Gastroesophageal sphincter (tissue), 4 donors: Measurements from ENCODE around the gene GSTK1. TPM values are rescaled to one million over a fixed set of nuclear protein-coding genes. Genes with fewer than 3 reads are reported as not detected.
"Not testable (repeated sequence)": the region's sequence is repeated elsewhere in the genome, so short reads cannot be mapped to it uniquely, and the experiment has no call there.

ENCODE experiments used
- ATAC-seq: fragments of 150-250 bp; one replicate; pipeline ENCODE4 v1.9.1; 2016; ENCODE audit warnings: mild to moderate bottlenecking, moderate library complexity
- H3K27ac ChIP-seq, 4 donors: fragments of 200-600 bp; sonication (generic) in 3 of 4; 1 replicate in 3 of 4; 2 replicates in 1 of 4; pipeline ENCODE4 v1.5.1; 2016 to 2019
- H3K27me3 ChIP-seq: fragments of 200-600 bp; sonication (generic); one replicate; pipeline ENCODE4 v1.5.1; 2019
- H3K36me3 ChIP-seq, 2 donors: fragments of 200-600 bp; sonication (generic); one replicate each; pipeline ENCODE4 v1.5.1; 2019; ENCODE audit warnings: control low read depth in 1 of 2
- H3K4me1 ChIP-seq, 3 donors: fragments of 200-600 bp; sonication (generic); 1 replicate in 2 of 3; 2 replicates in 1 of 3; pipeline ENCODE4 v1.5.1; 2016 to 2019; ENCODE audit warnings: control low read depth in 2 of 3
- H3K4me3 ChIP-seq, 2 donors: fragments of 200-600 bp; sonication (generic); one replicate each; pipeline ENCODE4 v1.5.1; 2019; ENCODE audit warnings: mild to moderate bottlenecking in 1 of 2, moderate library complexity in 1 of 2
- H3K9me3 ChIP-seq, 3 donors: fragments of 200-600 bp; sonication (generic); one replicate each; pipeline ENCODE4 v1.5.1; 2017 to 2019; ENCODE audit warnings: control low read depth in 2 of 3
- EP300 ChIP-seq: sonication (generic); formaldehyde crosslinking; IDR thresholded peaks from one replicate; pipeline ENCODE4 v1.6.1; 2017; ENCODE audit warnings: antibody characterized with exemption, mild to moderate bottlenecking
- POLR2A ChIP-seq, 2 donors: fragments of 450-650 bp; IDR thresholded peaks; one replicate each; pipeline ENCODE4 v1.6.1; 2017; ENCODE audit warnings: antibody characterized with exemption in 2 of 2, mild to moderate bottlenecking in 2 of 2, moderate library complexity in 1 of 2
- POLR2AphosphoS5 ChIP-seq: sonication (generic); formaldehyde crosslinking; IDR thresholded peaks from one replicate; pipeline ENCODE4 v1.6.1; 2017; ENCODE audit warnings: antibody characterized with exemption
- WGBS, 2 donors: methylation state at CpG; one replicate each; pipeline ENCODE4 v1.1.5; 2018; ENCODE audit warnings: low coverage in 1 of 2; 5-methylcytosine and 5-hydroxymethylcytosine counted together
- total RNA-seq, 4 donors: library from RNA; depleted of rRNA; stranded (reverse); fragments of >200 nt; gene quantifications; one replicate each; pipeline ENCODE4 v1.1.0, GENCODE V29; 2016
- TF ChIP-seq, protein P1 (sequence below), 4 experiments: fragments of 200-600 bp in 2 of 4; fragments of 450-650 bp in 2 of 4; sonication (generic) in 1 of 4; IDR thresholded peaks; one replicate each; pipeline ENCODE4 v1.5.1; 2017 to 2019; ENCODE audit warnings: antibody characterized with exemption in 4 of 4, mild to moderate bottlenecking in 2 of 4, moderate library complexity in 2 of 4

The GSTK1 gene
- total RNA-seq, 4 donors from 2014 or later: 98.1 to 128 (median 120) TPM

- Histone ChIP-seq H3K27me3 (no peaks in the 10 kb centered on the region), H3K36me3 (peaks cover 0 to 7% of the 10 kb centered on the region in 2 donors), H3K9me3 (no peaks in the 10 kb centered on the region), H3K4me3 (no peak overlapping the region), H3K27ac (no peak overlapping the region), H3K4me1 (peaks cover 0 to 33% (median 15%) of the 10 kb centered on the region in 3 donors)
- TF ChIP-seq EP300 (no peak), POLR2AphosphoS5 (no peak), POLR2A (IDR thresholded peaks at IDR 0.05) (no peak)
- TF ChIP-seq, protein P1, sequence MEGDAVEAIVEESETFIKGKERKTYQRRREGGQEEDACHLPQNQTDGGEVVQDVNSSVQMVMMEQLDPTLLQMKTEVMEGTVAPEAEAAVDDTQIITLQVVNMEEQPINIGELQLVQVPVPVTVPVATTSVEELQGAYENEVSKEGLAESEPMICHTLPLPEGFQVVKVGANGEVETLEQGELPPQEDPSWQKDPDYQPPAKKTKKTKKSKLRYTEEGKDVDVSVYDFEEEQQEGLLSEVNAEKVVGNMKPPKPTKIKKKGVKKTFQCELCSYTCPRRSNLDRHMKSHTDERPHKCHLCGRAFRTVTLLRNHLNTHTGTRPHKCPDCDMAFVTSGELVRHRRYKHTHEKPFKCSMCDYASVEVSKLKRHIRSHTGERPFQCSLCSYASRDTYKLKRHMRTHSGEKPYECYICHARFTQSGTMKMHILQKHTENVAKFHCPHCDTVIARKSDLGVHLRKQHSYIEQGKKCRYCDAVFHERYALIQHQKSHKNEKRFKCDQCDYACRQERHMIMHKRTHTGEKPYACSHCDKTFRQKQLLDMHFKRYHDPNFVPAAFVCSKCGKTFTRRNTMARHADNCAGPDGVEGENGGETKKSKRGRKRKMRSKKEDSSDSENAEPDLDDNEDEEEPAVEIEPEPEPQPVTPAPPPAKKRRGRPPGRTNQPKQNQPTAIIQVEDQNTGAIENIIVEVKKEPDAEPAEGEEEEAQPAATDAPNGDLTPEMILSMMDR (IDR thresholded peaks at IDR 0.05): no peak
- 82 to 100% methylated on average over 1 of the region's 1 CpG for WGBS, 2 donors
- no peak for ATAC-seq
Measured at GRCh38 chr7:143261901-143262300, 1.3 kb upstream of the GSTK1 start.

DNA sequence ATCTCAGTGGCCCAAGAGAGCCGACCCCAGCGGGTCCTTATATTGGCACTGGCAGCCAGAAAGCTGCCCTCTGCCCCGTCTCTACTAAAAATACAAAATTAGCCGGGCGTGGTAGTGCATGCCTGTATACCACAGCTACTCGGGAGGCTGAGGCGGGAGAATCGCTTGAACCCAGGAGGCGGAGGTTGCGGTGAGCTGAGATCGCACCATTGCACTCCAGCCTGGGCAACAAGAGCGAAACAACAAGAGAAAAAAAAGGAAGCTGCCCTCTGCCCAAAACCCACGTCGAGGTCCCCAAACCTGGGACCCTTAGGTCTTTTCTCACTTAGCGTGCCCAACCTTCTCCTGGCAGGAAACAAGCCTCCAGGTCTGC is 941 bp downstream of the GSTK1 start:
- WGBS, 2 donors: 37% methylated on average over 6 of the region's 15 CpGs; no CpG with 5 or more reads in 1 of the 2 donors
- H3K27me3 ChIP-seq, ATAC-seq, H3K9me3 ChIP-seq: not testable (repeated sequence)
- peaks cover 0 to 33% (median 15%) of the 10 kb centered on the region in 3 donors for H3K4me1 ChIP-seq
- H3K27ac ChIP-seq: peak overlapping the region in 3 of 4 donors; percentile 85 to 89 (median 85)
- peaks cover 0 to 29% of the 10 kb centered on the region in 2 donors for H3K36me3 ChIP-seq
- peak overlapping the region; percentile 76 to 87 for H3K4me3 ChIP-seq

DNA sequence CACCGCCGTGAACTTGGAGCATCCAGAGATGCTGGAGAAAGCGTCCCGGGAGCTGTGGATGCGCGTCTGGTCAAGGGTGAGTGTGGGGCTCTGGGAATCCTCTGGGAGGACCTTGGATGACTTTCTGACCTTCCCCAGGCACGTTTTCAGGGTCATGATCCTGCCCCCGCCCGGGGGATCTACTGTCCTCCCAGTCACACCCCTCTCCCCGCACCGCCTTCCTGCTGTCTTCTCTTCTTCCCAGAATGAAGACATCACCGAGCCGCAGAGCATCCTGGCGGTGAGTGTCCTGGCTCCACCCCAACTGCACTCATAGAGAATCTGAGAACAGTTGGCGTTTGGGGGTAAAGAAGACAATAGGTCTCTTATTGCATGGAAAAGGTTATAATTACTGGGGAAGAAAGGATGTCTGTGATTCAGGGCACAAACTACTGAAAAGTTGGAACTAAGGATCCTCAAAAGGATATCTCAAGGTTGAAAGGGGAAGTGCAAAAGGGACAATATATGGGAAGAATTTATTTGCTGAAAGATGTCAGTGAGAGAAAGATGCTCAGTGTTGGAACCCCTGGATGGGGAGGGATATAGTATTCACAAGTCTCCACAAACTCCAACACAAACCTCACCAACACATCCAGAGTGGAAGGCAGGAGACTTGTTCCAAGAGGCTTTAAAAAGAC is 1.9 kb downstream of the GSTK1 start:
- ATAC-seq: no peak
- H3K4me1 ChIP-seq: peaks cover 0 to 33% (median 15%) of the 10 kb centered on the region in 3 donors
- no peaks in the 10 kb centered on the region for H3K9me3 ChIP-seq
- H3K4me3 ChIP-seq: peak overlapping the region in 1 of 2 donors; percentile 87
- WGBS, 2 donors: 70 to 90% methylated on average over 4 to 6 of the region's 15 CpGs
- H3K36me3 ChIP-seq: peaks cover 0 to 39% of the 10 kb centered on the region in 2 donors
- H3K27ac ChIP-seq: peak overlapping the region in 3 of 4 donors; percentile 85 to 89 (median 85)
- TF ChIP-seq, protein P1 (IDR thresholded peaks at IDR 0.05): no peak
- TF ChIP-seq EP300: no peak
- no peak for TF ChIP-seq POLR2A (IDR thresholded peaks at IDR 0.05)
- TF ChIP-seq POLR2AphosphoS5: no peak
- H3K27me3 ChIP-seq: no peaks in the 10 kb centered on the region

DNA sequence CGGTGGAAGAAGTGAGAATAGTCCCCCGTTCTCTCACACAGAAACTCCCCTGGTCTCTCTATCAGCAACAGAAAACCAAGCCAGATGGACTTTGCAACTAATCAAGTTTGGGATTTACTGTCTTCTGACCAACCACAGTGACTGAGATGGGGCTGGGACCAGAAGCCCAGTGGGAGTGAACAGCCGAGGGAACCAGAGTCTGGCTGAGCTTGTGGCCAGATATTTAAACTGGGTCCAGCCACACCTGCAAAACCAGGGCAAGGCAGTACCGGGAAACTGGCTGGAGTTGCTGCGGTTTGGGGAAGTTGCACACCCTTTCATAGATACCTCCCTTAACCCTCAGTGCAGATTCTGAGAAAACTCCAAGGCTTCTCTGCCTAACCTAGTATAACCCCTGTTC is 6.0 kb downstream of the GSTK1 start:
- WGBS, 2 donors: 74% methylated on average over 3 of the region's 5 CpGs; no CpG with 5 or more reads in 1 of the 2 donors
- TF ChIP-seq, protein P1 (IDR thresholded peaks at IDR 0.05): no peak
- TF ChIP-seq EP300: no peak

DNA sequence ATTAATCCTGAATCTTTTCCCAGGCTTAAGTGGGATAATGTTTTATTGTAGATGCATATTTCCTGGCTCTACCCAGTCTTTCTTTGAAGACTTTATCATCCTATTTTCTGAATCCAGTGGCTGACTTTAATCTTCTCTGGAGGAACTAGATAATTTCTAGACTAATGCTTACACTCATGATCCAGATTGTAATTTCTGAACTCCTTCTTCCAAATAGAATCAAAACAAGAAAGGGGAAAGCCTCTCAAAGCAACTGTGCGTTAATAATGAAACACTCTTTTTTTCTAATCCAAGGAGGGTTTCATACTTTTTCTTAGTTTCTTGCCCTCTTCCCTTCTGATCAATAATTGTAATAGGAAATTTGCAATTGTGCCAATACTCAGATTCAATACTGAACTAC is 8.0 kb downstream of the GSTK1 start:
- peaks cover 0 to 39% of the 10 kb centered on the region in 2 donors for H3K36me3 ChIP-seq
- no peak for ATAC-seq
- H3K4me3 ChIP-seq: no peak overlapping the region

More for the DNA sequence above, 6.0 kb downstream of the GSTK1 start:
- peaks cover 0 to 22% (median 7%) of the 10 kb centered on the region in 3 donors for H3K4me1 ChIP-seq
- no peak for ATAC-seq
- no peak overlapping the region for H3K27ac ChIP-seq
- no peaks in the 10 kb centered on the region for H3K9me3 ChIP-seq
- H3K4me3 ChIP-seq: no peak overlapping the region
- peaks cover 0 to 43% of the 10 kb centered on the region in 2 donors for H3K36me3 ChIP-seq
- H3K27me3 ChIP-seq: no peaks in the 10 kb centered on the region

More for the DNA sequence above, 8.0 kb downstream of the GSTK1 start:
- Histone ChIP-seq H3K27me3 (no peaks in the 10 kb centered on the region), H3K4me1 (peaks cover 0 to 2% (median 0%) of the 10 kb centered on the region in 3 donors), H3K9me3 (no peaks in the 10 kb centered on the region), H3K27ac (no peak overlapping the region)
- 76 to 89% methylated on average over 1 of the region's 1 CpG for WGBS, 2 donors
- TF ChIP-seq, protein P1 (IDR thresholded peaks at IDR 0.05): no peak
- no peak for TF ChIP-seq POLR2A (IDR thresholded peaks at IDR 0.05)
- TF ChIP-seq EP300: no peak
- no peak for TF ChIP-seq POLR2AphosphoS5
